Measurements from ENCODE around the gene MYPN. TPM values are rescaled to one million over a fixed set of nuclear protein-coding genes. Genes with fewer than 3 reads are reported as not detected.
A peak's percentile ranks its signal among the peaks of the same experiment; 100 is the strongest.

MYPN gene
- 0.08 and 1.7 TPM in 2 replicates for total RNA-seq (ENCODE audit: low replicate concordance)

GRCh38 chr10:68109331-68109730 is at the start of gene MYPN:
TSS of gene MYPN (plus strand) at chr10:68109488. CDS start at chr10:68121439, 11,951 bp downstream.
- DNase-seq (ENCODE audit: low read depth) = no peak

GRCh38 chr10:68067029-68067428 is 42.3 kb upstream of the MYPN start:
- no peak overlapping the region for H3K4me3 ChIP-seq (ENCODE audit: low read depth, low read length)
- no peak for DNase-seq (ENCODE audit: low read depth)
- TF ChIP-seq CTCF (IDR thresholded peaks at IDR 0.05; ENCODE audit: insufficient read depth, low read length) = no peak

More at GRCh38 chr10:68109331-68109730, at the start of gene MYPN:
- TF ChIP-seq CTCF (IDR thresholded peaks at IDR 0.05; ENCODE audit: insufficient read depth, low read length) = no peak
- no peak within 1 kb of the TSS for H3K4me3 ChIP-seq (ENCODE audit: low read depth, low read length)

GRCh38 chr10:68067508-68067907 is 41.8 kb upstream of the MYPN start:
- no peak for TF ChIP-seq CTCF (IDR thresholded peaks at IDR 0.05; ENCODE audit: insufficient read depth, low read length)
- no peak overlapping the region for H3K4me3 ChIP-seq (ENCODE audit: low read depth, low read length)
- no peak for DNase-seq (ENCODE audit: low read depth)

- peak overlapping the region; percentile 99 for H3K4me3 ChIP-seq (ENCODE audit: low read depth, low read length)
- TF ChIP-seq CTCF (IDR thresholded peaks at IDR 0.05; ENCODE audit: insufficient read depth, low read length) = no peak
- DNase-seq (ENCODE audit: low read depth) = no peak
Measured at GRCh38 chr10:68073631-68074030, 35.7 kb upstream of the MYPN start.

GRCh38 chr10:68074031-68074774 is 35.1 kb upstream of the MYPN start:
- DNase-seq (ENCODE audit: low read depth) = peak; percentile 34
- TF ChIP-seq CTCF (IDR thresholded peaks at IDR 0.05; ENCODE audit: insufficient read depth, low read length) = no peak
- peak overlapping the region; percentile 99 for H3K4me3 ChIP-seq (ENCODE audit: low read depth, low read length)

GRCh38 chr10:68074775-68075549 is 34.3 kb upstream of the MYPN start, which contains the start of gene HERC4:
TSS of gene HERC4 (minus strand) at chr10:68075283. CDS start at chr10:68073108, 2,175 bp downstream.
- TF ChIP-seq CTCF (IDR thresholded peaks at IDR 0.05; ENCODE audit: insufficient read depth, low read length) = no peak
- DNase-seq (ENCODE audit: low read depth) = peak; percentile 92
- H3K4me3 ChIP-seq (ENCODE audit: low read depth, low read length) = peak within 1 kb of the TSS; percentile 99

All from fibroblast of the aortic adventitia (primary cell).